Endometrial microvascular endothelial cells (primary cell): ENCODE results near the gene SCPEP1. TPM values are rescaled to one million over a fixed set of nuclear protein-coding genes. Genes with fewer than 3 reads are reported as not detected.

Source experiments
- in situ Hi-C: cut with HindIII; loops from 2 replicates; pipeline ENCODE4 v1.10.0; 2017; ENCODE audit warnings: low sequenced_read_pairs, low pct_unique_long_range_greater_than_20kb; ENCODE audit errors: inconsistent ontology term
- total RNA-seq: library from RNA; depleted of rRNA; stranded (reverse); fragments of >200 nt; gene quantifications from one replicate; pipeline ENCODE4 v1.2.3, GENCODE V29; 2015; ENCODE audit errors: inconsistent ontology term

The SCPEP1 gene
- total RNA-seq: 59.9 TPM

- in situ Hi-C loops: no loop called here
These were observed at the start of gene SCPEP1 for GRCh38 chr17:56977673-56978395. TSS of gene SCPEP1 (plus strand) at chr17:56978131. CDS start at chr17:56978160, 29 bp downstream.

GRCh38 chr17:56928586-56928985, 49.3 kb upstream of the SCPEP1 start:
- in situ Hi-C loops: loop anchor here (25.0 kb wide), 1 partner anchor 91 kb away; the partner anchor contains the start of genes C17orf67 and DGKE

- in situ Hi-C loops: loop anchor here (25.0 kb wide), 1 partner anchor 92 kb away; the partner anchor contains the start of genes C17orf67 and DGKE
These were observed 48.5 kb upstream of the SCPEP1 start for GRCh38 chr17:56929362-56929969.

- in situ Hi-C loops: loop anchor here (25.0 kb wide), 1 partner anchor 94 kb away; the partner anchor contains the start of genes C17orf67 and DGKE
These were observed 47.1 kb upstream of the SCPEP1 start for GRCh38 chr17:56930739-56931337.

- in situ Hi-C loops: loop anchor here (25.0 kb wide), 1 partner anchor 96 kb away; the partner anchor contains the start of genes C17orf67 and DGKE
These were observed 44.7 kb upstream of the SCPEP1 start for GRCh38 chr17:56933151-56933745.

- in situ Hi-C loops: loop anchor here (25.0 kb wide), 1 partner anchor 97 kb away; the partner anchor contains the start of genes C17orf67 and DGKE
These were observed 44.1 kb upstream of the SCPEP1 start for GRCh38 chr17:56933868-56934267.

- in situ Hi-C loops: loop anchor here (25.0 kb wide), 1 partner anchor 97 kb away; the partner anchor contains the start of genes C17orf67 and DGKE
These were observed 43.7 kb upstream of the SCPEP1 start for GRCh38 chr17:56934280-56934679.

- in situ Hi-C loops: loop anchor here (25.0 kb wide), 1 partner anchor 98 kb away; the partner anchor contains the start of genes C17orf67 and DGKE
These were observed 42.5 kb upstream of the SCPEP1 start for GRCh38 chr17:56935461-56935860.

- in situ Hi-C loops: loop anchor here (25.0 kb wide), 1 partner anchor 100 kb away; the partner anchor contains the start of genes C17orf67 and DGKE
These were observed 41.1 kb upstream of the SCPEP1 start for GRCh38 chr17:56936697-56937322.

- in situ Hi-C loops: loop anchor here (25.0 kb wide), 1 partner anchor 100 kb away; the partner anchor contains the start of genes C17orf67 and DGKE
These were observed 40.2 kb upstream of the SCPEP1 start for GRCh38 chr17:56937687-56938086.

GRCh38 chr17:56938206-56938605, 39.7 kb upstream of the SCPEP1 start:
- in situ Hi-C loops: loop anchor here (25.0 kb wide), 1 partner anchor 101 kb away; the partner anchor contains the start of genes C17orf67 and DGKE

GRCh38 chr17:56939869-56940484, 38.0 kb upstream of the SCPEP1 start:
- in situ Hi-C loops: loop anchor here (25.0 kb wide), 1 partner anchor 103 kb away; the partner anchor contains the start of genes C17orf67 and DGKE

- in situ Hi-C loops: loop anchor here (25.0 kb wide), 1 partner anchor 106 kb away; the partner anchor contains the start of genes C17orf67 and DGKE
These were observed 34.3 kb upstream of the SCPEP1 start for GRCh38 chr17:56943505-56944125.

GRCh38 chr17:56945938-56946505, 31.9 kb upstream of the SCPEP1 start:
- in situ Hi-C loops: loop anchor here (25.0 kb wide), 1 partner anchor 109 kb away; the partner anchor contains the start of genes C17orf67 and DGKE

GRCh38 chr17:56947741-56948140, 30.2 kb upstream of the SCPEP1 start:
- in situ Hi-C loops: loop anchor here (25.0 kb wide), 1 partner anchor 110 kb away; the partner anchor contains the start of genes C17orf67 and DGKE

- in situ Hi-C loops: loop anchor here (25.0 kb wide), 1 partner anchor 111 kb away; the partner anchor contains the start of genes C17orf67 and DGKE
These were observed 29.4 kb upstream of the SCPEP1 start for GRCh38 chr17:56948491-56948890.

- in situ Hi-C loops: loop anchor here (25.0 kb wide), 1 partner anchor 112 kb away; the partner anchor contains the start of genes C17orf67 and DGKE
These were observed 28.3 kb upstream of the SCPEP1 start for GRCh38 chr17:56949595-56949994.
